NB4 (cell line): Measurements from ENCODE around the gene PPP2R5B.
A peak's percentile ranks its signal among the peaks of the same experiment; 100 is the strongest.

Source experiments
- DNase-seq: peaks from one replicate; pipeline ENCODE4 v3.0.0; 2010; ENCODE audit warnings: low read depth
- H3K4me3 ChIP-seq: one replicate; pipeline ENCODE4 v1.5.1; 2011; ENCODE audit warnings: mild to moderate bottlenecking, low read depth, low read length, moderate library complexity
- CTCF ChIP-seq: IDR thresholded peaks from one replicate; pipeline ENCODE4 v1.5.1; 2012; ENCODE audit warnings: low read depth, low read length
- MAX ChIP-seq: IDR thresholded peaks from 2 replicates; pipeline ENCODE4 v1.6.1; 2011; ENCODE audit warnings: low read depth, low read length
- MYC ChIP-seq: IDR thresholded peaks from 2 replicates; pipeline ENCODE4 v1.6.1; 2011; ENCODE audit warnings: low read depth, low read length
- POLR2A ChIP-seq: IDR thresholded peaks from 2 replicates; pipeline ENCODE4 v1.6.1; 2011; ENCODE audit warnings: mild to moderate bottlenecking; ENCODE audit not compliant: insufficient read length; ENCODE audit errors: extremely low read depth

PPP2R5B gene

GRCh38 chr11:64878223-64878493, 46.3 kb upstream of the PPP2R5B start:
- DNase-seq, result no peak
- H3K4me3 ChIP-seq, result peak overlapping the region; percentile 68
- TF ChIP-seq CTCF (no peak), MAX (no peak), MYC (no peak), POLR2A (no peak)

GRCh38 chr11:64878494-64879243, 45.8 kb upstream of the PPP2R5B start, which contains the start of gene EHD1:
Gene EHD1, minus strand, starts transcription at chr11:64878621. Its CDS starts 157 bp downstream, at chr11:64878464.
- peak; percentile 77 for TF ChIP-seq MYC
- peak; percentile 87 for TF ChIP-seq MAX
- TF ChIP-seq POLR2A, result peak; percentile 74
- peak; percentile 68 for TF ChIP-seq CTCF
- H3K4me3 ChIP-seq, result peak within 1 kb of the TSS; percentile 72
- DNase-seq, result peak; percentile 98

- DNase-seq, result peak; percentile 69
- no peak for TF ChIP-seq MAX
- no peak for TF ChIP-seq MYC
- TF ChIP-seq POLR2A, result no peak
- no peak for TF ChIP-seq CTCF
Measured at GRCh38 chr11:64879244-64879900, 45.1 kb upstream of the PPP2R5B start.

GRCh38 chr11:64880240-64881001, 44.1 kb upstream of the PPP2R5B start:
- no peak overlapping the region for H3K4me3 ChIP-seq
- TF ChIP-seq MAX (no peak), MYC (no peak), CTCF (no peak), POLR2A (no peak)
- DNase-seq, result no peak

More at GRCh38 chr11:64879244-64879900, 45.1 kb upstream of the PPP2R5B start:
- H3K4me3 ChIP-seq, result peak overlapping the region; percentile 72

- DNase-seq, result no peak
- TF ChIP-seq CTCF, result no peak
- TF ChIP-seq POLR2A, result no peak
- TF ChIP-seq MYC, result no peak
- no peak for TF ChIP-seq MAX
- H3K4me3 ChIP-seq, result no peak overlapping the region
Measured at GRCh38 chr11:64881476-64881875, 43.0 kb upstream of the PPP2R5B start.
